ENCODE data around the gene CLK2.

Gene CLK2

DNA sequence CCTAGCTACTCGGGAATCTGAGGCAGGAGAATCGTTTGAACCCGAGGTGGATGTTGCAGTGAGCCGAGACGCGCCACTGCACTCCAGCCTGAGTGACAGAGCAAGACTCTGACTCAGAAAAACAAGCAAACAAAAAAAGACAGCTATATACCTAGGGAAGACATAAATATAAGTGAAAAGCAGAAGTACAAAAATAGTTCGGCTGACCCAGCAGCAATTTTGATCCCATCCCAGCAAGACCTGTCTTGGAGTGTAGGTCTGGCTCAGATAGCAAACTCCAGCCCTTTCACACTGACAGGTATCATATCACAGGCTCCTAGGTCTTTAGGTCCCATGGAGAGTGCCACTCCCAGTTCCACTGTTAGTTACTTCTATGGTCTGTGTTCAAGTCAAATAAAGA lies 50.3 kb downstream of the CLK2 start:
- TF ChIP-seq, protein P1, sequence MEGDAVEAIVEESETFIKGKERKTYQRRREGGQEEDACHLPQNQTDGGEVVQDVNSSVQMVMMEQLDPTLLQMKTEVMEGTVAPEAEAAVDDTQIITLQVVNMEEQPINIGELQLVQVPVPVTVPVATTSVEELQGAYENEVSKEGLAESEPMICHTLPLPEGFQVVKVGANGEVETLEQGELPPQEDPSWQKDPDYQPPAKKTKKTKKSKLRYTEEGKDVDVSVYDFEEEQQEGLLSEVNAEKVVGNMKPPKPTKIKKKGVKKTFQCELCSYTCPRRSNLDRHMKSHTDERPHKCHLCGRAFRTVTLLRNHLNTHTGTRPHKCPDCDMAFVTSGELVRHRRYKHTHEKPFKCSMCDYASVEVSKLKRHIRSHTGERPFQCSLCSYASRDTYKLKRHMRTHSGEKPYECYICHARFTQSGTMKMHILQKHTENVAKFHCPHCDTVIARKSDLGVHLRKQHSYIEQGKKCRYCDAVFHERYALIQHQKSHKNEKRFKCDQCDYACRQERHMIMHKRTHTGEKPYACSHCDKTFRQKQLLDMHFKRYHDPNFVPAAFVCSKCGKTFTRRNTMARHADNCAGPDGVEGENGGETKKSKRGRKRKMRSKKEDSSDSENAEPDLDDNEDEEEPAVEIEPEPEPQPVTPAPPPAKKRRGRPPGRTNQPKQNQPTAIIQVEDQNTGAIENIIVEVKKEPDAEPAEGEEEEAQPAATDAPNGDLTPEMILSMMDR (IDR thresholded peaks at IDR 0.05) = no peak

DNA sequence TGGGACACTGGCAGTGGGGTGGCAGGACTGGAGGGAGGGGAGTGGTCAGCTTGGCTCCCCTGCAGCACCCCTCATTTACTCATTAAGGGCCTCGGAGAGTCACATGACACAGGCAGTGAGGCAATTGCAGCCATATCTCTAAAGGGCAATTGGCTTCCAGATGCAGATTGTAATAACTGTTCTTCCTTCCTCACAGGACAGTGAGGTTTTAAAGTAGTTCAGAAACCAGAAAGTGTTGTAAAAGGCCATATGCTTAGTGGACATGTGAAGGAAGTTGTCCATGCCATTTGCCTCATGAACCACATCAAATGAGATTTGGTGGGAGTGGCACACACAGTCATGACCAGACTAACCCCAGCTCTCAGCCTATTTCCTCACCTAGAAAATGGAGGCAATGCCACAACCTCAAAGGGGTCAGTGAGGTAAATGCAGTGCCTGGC lies 53.7 kb downstream of the CLK2 start:
- TF ChIP-seq, protein P1 (IDR thresholded peaks at IDR 0.05) = no peak

DNA sequence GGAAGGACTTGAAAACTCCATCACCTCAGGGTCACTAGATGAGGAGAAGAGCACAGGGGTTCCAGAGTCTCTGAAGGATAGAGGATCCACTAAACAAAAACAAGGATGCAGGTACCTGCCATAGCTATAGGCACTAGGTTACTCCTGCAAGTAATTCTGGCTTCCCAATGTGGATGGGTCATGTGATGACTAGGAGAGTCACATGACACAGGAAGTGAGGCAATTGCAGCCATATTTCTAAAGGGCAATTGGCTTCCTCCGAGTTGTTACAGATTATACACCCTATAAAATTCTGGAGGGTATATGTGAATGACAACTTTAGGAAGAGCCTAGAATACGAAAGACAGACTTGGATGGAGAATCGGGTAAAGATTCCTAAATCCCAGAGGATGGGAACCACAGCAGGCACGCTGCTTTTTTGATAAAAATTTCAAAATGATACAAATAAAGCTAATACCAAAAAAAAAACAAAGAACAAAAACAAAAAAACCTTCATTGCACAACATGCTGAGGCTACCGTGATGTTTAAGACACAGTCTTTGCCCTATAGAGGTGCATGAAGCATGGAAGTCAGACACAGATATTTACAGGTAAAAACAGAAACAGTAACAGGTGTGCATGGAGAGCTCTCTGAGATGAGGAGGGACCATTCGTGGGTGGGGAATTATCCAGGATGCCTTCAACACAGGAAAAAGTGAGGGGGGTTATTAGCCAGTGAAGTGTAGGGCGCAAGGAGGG lies 54.3 kb downstream of the CLK2 start:
- TF ChIP-seq, protein P1 (IDR thresholded peaks at IDR 0.05) = no peak
